GM15510 (cell line): ENCODE measurements around the gene CCL27.

Experiments
- POLR2A ChIP-seq: IDR thresholded peaks from 3 replicates; pipeline ENCODE4 v1.6.1; 2011; ENCODE audit warnings: borderline replicate concordance; ENCODE audit not compliant: insufficient read length; ENCODE audit errors: extremely low read depth

Gene CCL27

DNA sequence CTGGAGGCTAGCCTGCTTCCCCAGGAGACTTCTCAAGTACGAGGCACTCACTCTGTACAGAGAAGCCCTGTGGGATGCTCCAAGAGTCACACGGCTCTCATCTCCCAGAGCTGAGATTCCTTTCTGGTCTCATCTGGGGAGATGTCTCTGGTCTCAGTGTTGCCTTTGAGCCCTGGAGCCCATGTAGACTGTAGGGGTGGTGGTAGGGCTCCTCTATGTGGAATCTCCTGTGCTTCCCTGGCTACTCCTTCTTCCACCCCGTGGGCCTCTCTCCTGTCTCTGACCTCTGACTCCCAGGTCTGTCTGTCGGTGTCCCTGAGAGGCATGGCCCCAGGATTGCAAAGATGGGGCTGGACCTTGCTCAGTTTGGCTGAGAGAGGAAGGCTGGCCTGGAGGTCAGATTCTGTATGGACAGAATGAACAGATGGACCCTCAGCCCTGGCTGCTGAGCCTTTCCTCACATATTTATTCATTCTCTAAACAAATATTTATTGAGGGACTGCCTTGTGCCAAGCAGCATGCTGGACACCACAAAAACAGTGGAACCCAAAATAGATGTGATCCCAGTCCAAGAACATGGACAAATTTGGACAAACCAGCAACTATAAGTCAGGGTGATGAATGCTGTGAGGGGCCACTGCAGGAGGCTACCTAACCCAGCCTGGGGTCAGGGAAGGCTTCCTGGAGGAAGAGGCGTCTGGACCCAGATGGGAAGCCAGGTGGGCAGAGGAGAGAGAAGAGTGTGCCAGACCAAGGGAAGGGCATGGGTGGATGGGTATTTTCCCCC is 26.1 kb upstream of the CCL27 start:
- no peak for TF ChIP-seq POLR2A

DNA sequence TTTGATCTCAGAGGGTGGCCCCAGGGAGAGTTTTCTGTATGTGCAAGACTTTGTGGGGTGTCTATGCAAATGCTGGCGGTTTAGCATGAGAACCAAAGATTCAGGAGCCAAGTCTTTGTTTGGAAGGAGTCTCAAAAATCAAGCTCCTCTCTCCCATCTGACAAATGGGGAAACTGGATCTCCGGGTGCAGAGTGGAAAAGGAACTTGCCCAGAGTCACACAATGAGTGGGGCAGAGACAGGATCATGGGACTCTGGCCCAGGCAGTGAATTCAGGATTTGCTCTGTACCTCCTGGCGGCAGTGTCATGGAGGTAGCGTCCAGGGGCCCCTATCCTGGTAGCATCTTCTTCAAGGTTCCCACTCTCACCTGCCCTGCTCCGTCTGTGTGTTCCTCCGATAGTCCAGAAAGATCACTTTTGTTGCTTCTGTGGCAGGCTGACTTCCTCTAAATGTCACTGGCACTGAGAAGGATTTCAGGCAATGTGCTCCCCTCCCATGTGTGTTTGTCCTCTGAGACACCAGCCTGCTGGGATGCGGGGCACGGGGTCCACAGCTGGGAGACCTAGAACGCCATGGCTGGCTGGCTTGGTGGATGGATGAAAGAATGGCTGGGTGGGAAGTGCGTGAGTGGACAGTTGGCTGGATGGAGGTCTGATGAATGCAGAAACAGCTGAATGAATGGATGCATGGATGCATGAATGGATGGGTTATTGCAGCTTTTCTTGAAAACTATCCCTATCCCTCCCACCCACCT is 25.0 kb upstream of the CCL27 start:
- TF ChIP-seq POLR2A, result no peak

DNA sequence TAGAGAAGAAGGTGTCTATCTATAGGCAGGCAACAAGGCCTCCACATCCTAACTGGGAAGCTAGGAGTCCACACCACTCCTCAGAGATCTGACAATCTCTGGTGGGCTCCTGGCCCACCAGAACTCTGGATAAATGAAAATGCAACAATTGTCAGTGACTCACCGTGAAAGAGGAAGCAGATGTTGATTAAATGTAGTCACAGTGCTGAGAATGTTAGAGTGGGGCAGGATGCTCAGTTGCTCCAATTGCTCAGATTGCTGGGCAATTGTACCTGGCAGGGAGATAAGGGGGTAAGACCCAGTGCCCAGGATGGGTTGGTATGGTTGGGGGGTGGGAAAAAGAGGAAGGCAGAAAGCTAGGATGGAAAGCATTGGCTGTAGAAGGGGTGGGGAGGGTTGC is 24.3 kb upstream of the CCL27 start:
- no peak for TF ChIP-seq POLR2A

DNA sequence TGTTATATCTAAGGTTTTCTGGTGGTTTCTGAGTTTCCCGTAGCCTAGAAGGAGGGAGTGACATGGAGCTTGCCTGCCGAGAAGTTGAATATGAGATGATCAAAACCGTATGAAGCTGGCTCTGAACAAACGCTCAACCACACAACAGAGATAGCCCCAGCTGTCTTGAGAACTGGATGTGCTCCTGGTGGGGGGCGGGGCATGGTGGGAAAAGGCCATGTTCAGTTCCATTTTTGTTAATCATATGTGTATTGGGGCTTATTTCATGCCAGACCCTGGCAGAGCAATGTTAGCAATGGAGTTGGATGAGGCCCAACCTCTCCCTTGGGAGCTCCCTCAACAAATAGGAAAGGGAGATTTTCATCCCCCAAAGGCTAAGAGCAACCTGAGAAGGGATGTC is 23.8 kb upstream of the CCL27 start:
- no peak for TF ChIP-seq POLR2A

DNA sequence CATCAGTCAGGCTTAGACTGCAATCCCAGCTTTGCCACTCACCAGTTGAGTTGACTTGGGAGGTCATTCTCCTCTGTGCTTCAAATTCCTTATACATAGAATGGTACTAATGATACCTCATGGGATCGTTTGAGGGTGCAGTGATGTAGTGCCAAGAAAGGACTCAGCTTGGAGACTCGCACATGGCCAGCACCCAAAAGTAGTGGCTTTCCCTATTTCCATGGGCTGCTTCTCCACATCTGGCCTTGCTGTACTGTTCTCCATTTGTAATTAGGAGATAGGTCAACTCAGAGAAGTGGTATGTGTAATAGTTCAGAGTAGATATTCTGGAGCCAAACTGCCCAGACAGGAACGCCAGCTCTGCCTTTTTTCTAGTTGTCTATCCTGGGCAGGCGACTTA is 23.1 kb upstream of the CCL27 start:
- TF ChIP-seq POLR2A, result no peak

DNA sequence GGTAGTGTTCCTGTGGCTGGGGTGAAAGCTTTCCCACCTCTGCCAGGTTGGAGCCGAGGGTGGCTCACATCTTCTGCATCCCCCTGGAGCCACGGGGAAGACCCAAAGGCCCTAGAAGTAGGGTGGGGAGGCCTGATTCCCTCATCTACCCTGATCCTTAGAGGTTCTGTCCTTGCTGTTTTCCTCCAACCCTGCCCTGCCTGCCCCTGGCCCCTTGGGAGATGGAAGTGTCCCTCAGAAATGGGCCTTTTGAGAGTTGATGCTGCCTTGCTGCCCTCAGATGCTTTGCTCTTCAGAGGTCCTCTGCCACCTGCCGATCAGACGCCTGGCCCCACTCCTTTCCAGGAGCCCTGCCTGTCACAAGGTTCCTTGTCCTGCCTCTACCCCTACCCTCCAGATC is 22.4 kb upstream of the CCL27 start:
- no peak for TF ChIP-seq POLR2A

DNA sequence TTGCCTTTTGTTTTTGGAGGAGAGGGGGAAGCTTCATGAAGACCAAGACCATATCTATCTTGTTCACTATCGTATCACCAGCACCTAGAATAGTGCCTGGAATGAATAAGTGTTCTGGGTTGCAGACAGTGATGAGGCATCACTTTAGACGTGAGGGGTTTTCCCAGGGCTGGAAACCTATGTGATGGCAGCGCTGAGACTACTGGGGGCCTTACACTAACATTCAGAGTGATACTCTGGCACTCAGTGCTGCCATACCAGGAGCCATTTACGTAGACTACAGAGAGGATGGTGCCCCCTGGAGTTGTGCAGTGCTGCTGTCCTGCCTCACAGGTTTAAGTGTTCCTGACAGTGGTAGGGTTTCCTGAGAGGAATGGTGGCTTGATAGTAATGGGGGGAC is 21.7 kb upstream of the CCL27 start:
- TF ChIP-seq POLR2A, result no peak

DNA sequence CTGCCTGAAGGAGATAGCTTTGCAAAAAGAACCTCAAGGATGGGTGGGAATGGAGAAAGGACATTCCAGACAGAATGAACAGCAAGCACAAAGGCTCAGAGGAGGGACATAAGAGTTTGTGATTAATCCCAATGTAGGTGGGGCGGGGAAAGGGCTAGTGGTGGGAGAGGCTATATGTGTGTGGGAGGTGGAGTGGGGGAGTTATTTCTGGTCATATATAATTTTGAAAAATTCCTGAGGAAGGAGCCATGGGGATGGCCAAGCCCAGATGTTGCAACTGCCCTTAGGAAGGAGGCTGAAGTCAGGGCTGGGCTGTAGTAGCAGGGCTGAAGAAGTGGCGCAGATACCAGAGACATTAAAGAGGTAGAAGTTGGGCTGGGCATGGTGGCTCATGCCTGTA is 13.4 kb upstream of the CCL27 start:
- no peak for TF ChIP-seq POLR2A

DNA sequence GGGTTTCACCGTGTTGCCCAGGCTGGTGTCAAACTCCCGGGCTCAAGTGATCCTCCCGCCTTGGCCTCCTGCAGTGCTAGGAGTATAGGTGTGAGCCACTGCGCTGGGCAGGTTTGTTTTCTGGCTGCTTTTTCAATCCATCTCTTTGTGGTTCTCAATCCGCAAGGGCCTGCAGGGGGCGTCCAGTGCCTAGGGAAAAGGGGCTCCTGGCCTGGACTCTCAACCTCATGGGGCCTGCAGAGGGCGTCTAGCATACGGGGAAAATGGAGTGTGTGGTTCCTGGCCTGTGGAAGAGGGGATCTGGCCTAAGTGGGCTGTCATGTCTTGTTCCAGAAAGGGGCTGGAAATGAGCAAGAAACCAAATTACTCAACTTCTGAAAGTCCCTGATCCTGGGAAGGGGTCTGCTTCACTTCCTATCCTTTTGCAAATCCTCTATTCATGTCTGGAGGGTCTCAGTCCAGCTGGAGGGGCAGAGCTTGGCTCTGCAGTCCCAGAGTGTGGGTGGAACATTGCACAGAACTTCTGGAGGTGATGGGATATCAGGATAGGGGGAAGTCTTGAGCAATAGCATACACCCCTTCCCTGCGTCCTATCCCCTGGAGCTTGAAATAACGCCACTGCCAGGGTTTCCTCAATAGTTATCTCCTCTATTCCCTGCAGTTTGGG is 12.7 kb upstream of the CCL27 start:
- no peak for TF ChIP-seq POLR2A

DNA sequence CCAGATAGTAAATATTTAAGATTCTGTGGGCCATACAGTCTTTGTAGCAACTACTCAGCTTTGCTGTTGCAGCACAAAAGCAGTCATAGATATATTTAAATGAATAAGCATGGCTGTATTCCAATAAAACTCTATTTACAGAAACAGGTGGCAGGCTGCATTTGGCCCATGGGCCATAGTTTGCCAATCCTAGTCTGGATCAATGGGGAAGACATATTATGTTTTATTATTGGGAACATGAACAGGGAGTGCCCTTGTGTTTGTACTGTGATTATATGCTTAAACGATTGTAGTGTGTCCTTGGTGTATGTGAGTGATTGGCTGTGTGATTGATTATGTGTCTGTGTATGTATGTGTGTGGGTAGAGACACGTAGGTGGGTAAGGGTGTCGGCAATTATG is 12.0 kb upstream of the CCL27 start:
- no peak for TF ChIP-seq POLR2A

DNA sequence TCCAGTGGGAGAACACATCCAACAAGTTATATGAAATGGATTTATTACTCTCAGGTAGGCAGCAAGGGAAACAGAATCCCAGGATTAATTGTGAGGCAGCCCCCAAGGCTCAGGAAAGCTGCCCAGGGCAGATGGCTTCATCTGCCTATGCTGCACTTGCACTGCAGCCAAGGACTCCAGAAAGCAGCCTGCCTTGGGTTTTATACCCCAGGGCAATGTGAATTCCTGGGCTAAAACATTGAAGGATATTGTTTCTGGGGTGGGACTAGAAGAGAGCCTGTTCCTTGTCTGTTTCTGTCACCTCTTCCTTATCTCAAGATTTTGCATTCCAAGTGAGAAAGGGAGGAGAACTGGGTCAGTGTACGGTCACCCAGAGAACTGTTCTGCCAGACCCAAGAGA is 8.8 kb upstream of the CCL27 start:
- no peak for TF ChIP-seq POLR2A

DNA sequence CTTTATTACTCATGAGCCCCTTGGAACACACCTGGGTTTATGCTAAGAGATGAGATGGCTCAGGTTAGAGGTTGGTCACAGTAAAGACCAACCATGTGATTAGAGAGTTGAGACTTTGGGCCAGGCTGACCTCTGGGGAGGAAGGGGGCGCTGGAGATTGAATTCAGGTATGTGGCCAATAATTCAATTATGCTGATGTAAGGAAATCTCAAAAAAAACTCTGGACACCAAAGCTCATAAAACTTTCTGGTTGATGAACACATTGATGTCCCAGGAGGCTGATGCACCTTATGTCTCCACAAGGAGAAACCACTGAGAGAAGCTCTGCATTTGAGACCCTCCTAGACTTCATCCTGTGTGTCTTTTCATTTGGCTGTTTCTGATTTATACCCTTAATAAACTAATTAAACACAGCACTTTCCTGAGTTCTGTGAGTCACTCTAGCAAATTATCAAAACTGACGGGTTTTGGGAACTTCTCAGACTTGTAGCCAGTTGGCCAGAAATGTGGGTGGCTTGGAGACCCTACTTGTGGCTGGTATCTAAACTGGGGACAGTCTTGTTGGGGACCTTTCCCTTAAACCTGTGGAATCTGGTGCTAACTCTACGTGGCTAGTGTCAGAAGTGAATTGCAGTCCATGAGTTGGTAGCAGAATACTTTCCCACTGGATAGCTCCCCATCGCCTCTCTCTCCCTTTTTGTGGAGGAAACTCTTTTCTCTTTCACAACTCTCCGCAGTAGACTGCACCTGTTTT is 7.5 kb upstream of the CCL27 start:
- TF ChIP-seq POLR2A, result no peak

DNA sequence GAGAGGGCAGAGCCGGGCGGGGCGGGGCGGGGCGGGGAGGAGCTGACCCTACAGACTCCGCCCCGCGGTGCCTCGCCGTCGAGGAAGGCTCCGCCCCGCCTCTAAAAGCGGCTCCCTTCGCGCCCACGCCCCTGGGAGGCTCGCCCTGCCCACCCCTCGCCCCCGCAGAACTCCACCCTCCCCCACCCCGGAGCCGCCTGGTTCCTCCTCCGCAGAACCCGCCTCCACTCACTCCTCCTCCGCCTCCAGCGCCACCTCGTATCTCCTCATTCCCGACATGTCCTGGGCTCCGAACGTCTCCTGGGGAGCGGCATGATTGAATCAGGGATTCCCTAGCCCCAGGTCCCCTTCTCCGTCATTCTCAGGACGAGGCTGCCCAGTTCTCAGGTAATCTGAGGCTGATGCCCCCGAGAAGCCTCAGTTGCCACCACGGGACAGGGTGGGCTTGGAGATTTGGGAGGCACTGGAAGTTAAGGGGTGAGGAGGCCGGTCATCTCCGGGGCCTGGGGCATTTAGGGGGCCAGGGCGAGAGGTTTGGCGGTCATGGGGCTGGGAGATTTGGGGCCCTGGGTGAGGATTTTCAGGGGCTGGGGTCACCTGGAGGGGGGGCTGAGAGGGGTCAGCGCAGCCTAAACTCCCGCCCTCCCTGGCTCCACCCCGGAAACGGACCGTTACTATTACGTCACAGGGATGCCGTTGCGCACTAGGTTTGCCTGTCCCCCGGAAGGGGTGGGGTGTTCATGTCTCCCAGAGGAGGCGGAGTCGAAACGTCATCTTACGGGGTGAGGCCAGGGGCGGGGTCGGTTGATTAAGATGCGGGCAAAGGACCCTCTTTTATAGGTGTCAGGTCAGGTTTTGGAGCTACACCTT is 3.2 kb upstream of the CCL27 start:
- no peak for TF ChIP-seq POLR2A

DNA sequence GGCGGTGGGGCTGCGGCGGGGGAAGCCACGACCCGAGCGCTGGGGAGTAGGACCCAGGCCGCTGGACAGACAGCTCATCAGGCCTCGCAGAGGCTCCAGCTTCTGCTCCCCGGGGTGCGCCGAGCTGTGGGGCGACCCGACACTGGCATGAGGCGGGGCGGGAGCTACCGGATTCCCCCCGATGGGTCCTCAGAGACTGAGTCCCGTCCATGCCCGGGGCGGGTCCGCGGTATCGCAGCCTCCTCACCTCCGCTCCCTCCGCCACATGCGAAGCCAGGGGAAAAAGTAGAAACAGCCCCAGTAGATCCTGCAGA is 2.6 kb upstream of the CCL27 start:
- peak; percentile 15 for TF ChIP-seq POLR2A

DNA sequence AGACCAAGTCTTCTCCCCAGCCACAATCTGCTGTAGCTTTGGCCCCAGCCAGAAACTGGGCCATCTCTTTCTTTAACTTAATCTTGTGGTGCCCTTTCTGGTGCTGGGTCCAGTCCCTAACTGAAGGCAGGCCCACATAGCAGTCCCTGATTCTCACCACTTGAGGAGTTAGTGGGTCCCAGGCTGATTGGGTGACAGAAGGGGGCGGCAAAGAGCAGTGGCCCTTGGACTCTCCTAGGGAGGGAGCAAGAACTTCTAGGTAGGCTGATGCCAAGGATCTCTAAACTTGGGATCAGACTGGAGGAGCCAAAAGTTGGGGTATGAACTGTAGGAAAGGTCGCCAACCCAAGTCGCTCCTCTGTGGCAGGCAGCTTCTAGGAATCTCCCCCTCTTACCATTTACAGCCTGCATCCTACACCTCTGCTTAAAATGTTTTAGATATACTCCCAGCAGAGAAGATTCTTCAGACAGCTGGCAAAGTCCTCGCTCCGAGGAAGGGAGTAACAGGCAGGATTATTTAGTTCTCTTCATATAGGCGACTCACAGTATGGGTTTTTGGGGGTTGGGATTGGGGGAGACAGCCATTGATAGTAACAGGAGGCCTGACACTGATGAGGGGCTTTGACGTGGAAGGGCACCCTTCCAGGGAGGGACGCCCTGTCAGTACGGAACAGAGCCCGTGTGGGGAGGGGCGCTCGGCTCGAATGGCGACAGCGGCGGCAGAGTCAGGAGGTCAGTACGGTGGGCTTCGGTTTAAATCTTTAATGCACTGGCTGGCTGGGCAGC is 2.0 kb upstream of the CCL27 start:
- no peak for TF ChIP-seq POLR2A

DNA sequence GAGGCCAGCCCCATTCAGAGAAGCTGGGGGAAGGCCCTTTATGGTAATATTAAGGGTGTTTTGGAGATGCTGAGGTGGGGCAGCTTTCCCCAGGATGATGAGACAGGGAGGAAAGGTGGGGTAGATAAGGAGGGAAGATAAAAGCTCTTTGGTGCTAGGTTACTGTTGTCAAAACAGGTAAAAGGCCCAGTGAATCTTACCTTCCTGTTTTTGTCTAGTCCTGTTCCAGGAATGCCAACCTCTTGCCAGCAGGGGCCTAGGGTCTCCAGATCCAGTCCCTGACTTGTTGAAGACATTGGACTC is 797 bp upstream of the CCL27 start:
- no peak for TF ChIP-seq POLR2A
